ENCODE results near the gene IL4R. TPM values are rescaled to one million over a fixed set of nuclear protein-coding genes. Genes with fewer than 3 reads are reported as not detected.

Gene IL4R
- total RNA-seq, 2 donors from 2014 or later = 30.6 to 31.6 TPM

GRCh38 chr16:27367461-27368357 lies 53.9 kb downstream of the IL4R start:
- H3K9ac ChIP-seq (ENCODE audit: extremely low read depth, low read length, poor library complexity, severe bottlenecking) = no peak overlapping the region
- peak; percentile 94 for TF ChIP-seq CTCF (conservative IDR thresholded peaks at IDR 0.05)
- DNase-seq = peak; percentile 91
- H3K4me3 ChIP-seq (ENCODE audit: low read length) = no peak overlapping the region
- H3K9me3 ChIP-seq (ENCODE audit: control insufficient read depth, low read length) = no peaks in the 10 kb centered on the region
- WGBS, 2 experiments (ENCODE audit: insufficient coverage in 1 of 2, insufficient read length in 1 of 2) = 76 to 84% methylated on average over 22 to 26 of the region's 27 CpGs
- H3K4me1 ChIP-seq (ENCODE audit: control insufficient read depth, insufficient read depth, low read length) = no peaks in the 10 kb centered on the region
- no peak overlapping the region for H3K27ac ChIP-seq (ENCODE audit: low read depth, low read length)
- no peaks in the 10 kb centered on the region for H3K27me3 Mint-ChIP-seq (ENCODE audit: insufficient read depth)
- peaks cover 6% of the 10 kb centered on the region for H3K36me3 ChIP-seq (ENCODE audit: control insufficient read depth, insufficient read depth, low read length)
- H3K4me1 Mint-ChIP-seq = peaks cover 8% of the 10 kb centered on the region
- peaks cover 6% of the 10 kb centered on the region for H3K36me3 Mint-ChIP-seq (ENCODE audit: low read depth)
- H3K27ac Mint-ChIP-seq = no peak overlapping the region
- H3K4me3 Mint-ChIP-seq = no peak overlapping the region
- H3K9me3 Mint-ChIP-seq = no peaks in the 10 kb centered on the region
- H3K27me3 ChIP-seq (ENCODE audit: control insufficient read depth, insufficient read depth, low read length, poor library complexity, severe bottlenecking) = no peaks in the 10 kb centered on the region

- H3K27me3 Mint-ChIP-seq (ENCODE audit: insufficient read depth) = no peaks in the 10 kb centered on the region
- no peak for TF ChIP-seq CTCF (conservative IDR thresholded peaks at IDR 0.05)
- WGBS, 2 experiments (ENCODE audit: insufficient coverage in 1 of 2, insufficient read length in 1 of 2) = 61 to 79% methylated on average over 7 to 9 of the region's 9 CpGs
- DNase-seq = no peak
- H3K27ac ChIP-seq (ENCODE audit: low read depth, low read length) = no peak overlapping the region
- H3K4me3 Mint-ChIP-seq = no peak overlapping the region
- H3K4me1 ChIP-seq (ENCODE audit: control insufficient read depth, insufficient read depth, low read length) = no peaks in the 10 kb centered on the region
- no peaks in the 10 kb centered on the region for H3K9me3 Mint-ChIP-seq
- H3K36me3 ChIP-seq (ENCODE audit: control insufficient read depth, insufficient read depth, low read length) = peaks cover 3% of the 10 kb centered on the region
- no peaks in the 10 kb centered on the region for H3K27me3 ChIP-seq (ENCODE audit: control insufficient read depth, insufficient read depth, low read length, poor library complexity, severe bottlenecking)
- peaks cover 8% of the 10 kb centered on the region for H3K4me1 Mint-ChIP-seq
- no peak overlapping the region for H3K4me3 ChIP-seq (ENCODE audit: low read length)
- H3K9ac ChIP-seq (ENCODE audit: extremely low read depth, low read length, poor library complexity, severe bottlenecking) = no peak overlapping the region
- peaks cover 6% of the 10 kb centered on the region for H3K36me3 Mint-ChIP-seq (ENCODE audit: low read depth)
- no peaks in the 10 kb centered on the region for H3K9me3 ChIP-seq (ENCODE audit: control insufficient read depth, low read length)
- H3K27ac Mint-ChIP-seq = no peak overlapping the region
Measured at GRCh38 chr16:27368358-27368722, 54.6 kb downstream of the IL4R start.

- no peaks in the 10 kb centered on the region for H3K4me1 ChIP-seq (ENCODE audit: control insufficient read depth, insufficient read depth, low read length)
- H3K27ac Mint-ChIP-seq = no peak overlapping the region
- H3K4me1 Mint-ChIP-seq = peaks cover under 1% of the 10 kb centered on the region
- H3K4me3 ChIP-seq (ENCODE audit: low read length) = no peak overlapping the region
- no peak overlapping the region for H3K27ac ChIP-seq (ENCODE audit: low read depth, low read length)
- H3K36me3 Mint-ChIP-seq (ENCODE audit: low read depth) = no peaks in the 10 kb centered on the region
- no peak overlapping the region for H3K4me3 Mint-ChIP-seq
- H3K9me3 ChIP-seq (ENCODE audit: control insufficient read depth, low read length) = no peaks in the 10 kb centered on the region
- no peaks in the 10 kb centered on the region for H3K27me3 Mint-ChIP-seq (ENCODE audit: insufficient read depth)
- TF ChIP-seq CTCF (conservative IDR thresholded peaks at IDR 0.05) = no peak
- H3K9me3 Mint-ChIP-seq = no peaks in the 10 kb centered on the region
- 88 to 90% methylated on average over 3 of the region's 3 CpGs for WGBS, 2 experiments (ENCODE audit: insufficient coverage in 1 of 2, insufficient read length in 1 of 2)
- DNase-seq = no peak
- no peaks in the 10 kb centered on the region for H3K36me3 ChIP-seq (ENCODE audit: control insufficient read depth, insufficient read depth, low read length)
- H3K9ac ChIP-seq (ENCODE audit: extremely low read depth, low read length, poor library complexity, severe bottlenecking) = no peak overlapping the region
- H3K27me3 ChIP-seq (ENCODE audit: control insufficient read depth, insufficient read depth, low read length, poor library complexity, severe bottlenecking) = no peaks in the 10 kb centered on the region
Measured at GRCh38 chr16:27369806-27370205, 56.0 kb downstream of the IL4R start.

Data from endodermal cell (in vitro differentiated cells).